Left renal pelvis (tissue), 4 donors: ENCODE data around the gene RAB3D. TPM values are rescaled to one million over a fixed set of nuclear protein-coding genes. Genes with fewer than 3 reads are reported as not detected.
A peak's percentile ranks its signal among the peaks of the same experiment; 100 is the strongest.
"Not testable (repeated sequence)": the region's sequence is repeated elsewhere in the genome, so short reads cannot be mapped to it uniquely, and the experiment has no call there.

Experiments used
- DNase-seq, 4 donors: peaks; one replicate each; pipeline ENCODE4 v3.0.0-alpha.2; 2013; ENCODE audit warnings: low read depth in 4 of 4, low spot score in 3 of 4
- polyA plus RNA-seq, 4 donors: library from polyadenylated mRNA; unstranded; fragments of 120-200 nt; gene quantifications; one replicate each; pipeline ENCODE4 v1.2.1, GENCODE V29; 2013; ENCODE audit not compliant: insufficient read length in 4 of 4

The RAB3D gene, protein sequence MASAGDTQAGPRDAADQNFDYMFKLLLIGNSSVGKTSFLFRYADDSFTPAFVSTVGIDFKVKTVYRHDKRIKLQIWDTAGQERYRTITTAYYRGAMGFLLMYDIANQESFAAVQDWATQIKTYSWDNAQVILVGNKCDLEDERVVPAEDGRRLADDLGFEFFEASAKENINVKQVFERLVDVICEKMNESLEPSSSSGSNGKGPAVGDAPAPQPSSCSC
- 10 to 100 TPM in 3 of 4 donors, 1 to 10 TPM in 1; 8.6 to 18.4 (median 17.0) TPM for polyA plus RNA-seq

DNA sequence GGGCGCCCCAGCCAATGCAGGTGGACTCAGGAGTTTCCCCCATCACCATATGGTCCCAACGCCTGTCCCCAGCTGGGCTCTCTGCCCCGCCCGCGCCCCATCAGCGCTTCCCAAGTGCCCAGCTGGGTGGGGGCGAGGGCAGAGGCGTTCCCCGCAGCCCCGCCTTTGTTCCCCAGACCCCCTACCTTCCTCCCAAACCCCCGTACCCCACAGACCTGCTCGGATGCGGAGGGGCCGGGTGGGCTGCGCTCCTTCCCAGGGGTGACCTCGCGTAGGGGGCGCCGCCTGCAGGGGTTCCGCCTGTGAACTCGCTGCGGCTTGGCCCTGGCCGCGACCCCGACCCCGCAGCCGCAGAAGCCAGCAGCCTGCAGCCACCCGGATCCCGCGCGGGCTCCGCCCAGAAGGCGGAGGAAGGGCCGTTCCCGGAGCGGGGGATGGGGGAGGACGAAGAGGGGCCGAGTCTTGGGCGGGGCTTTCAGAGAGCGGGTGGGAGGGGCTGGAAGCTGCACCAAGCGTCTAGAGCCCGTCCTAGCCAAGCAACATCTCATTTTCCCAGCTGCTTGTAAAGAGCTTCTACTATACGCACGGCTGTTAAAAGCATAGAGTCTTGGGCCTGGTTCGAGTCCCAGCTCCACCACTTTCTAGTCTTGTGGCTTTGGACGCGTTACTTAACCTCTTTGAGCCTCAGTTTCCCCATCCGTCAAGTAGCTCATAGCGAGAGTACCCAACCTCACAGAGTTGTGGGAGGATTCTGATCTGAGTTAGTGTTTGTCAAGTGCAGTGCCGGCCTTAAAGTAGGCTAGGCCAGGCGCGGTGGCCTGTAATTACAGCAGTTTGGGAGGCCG, at the start of gene RAB3D:
RAB3D (minus strand) TSS at position 404 of the 845 bp plus-strand sequence. CDS start 2,258 bp downstream, outside the sequence.
- DNase-seq: peak; percentile 75 to 84 (median 80)

- no peak for DNase-seq
Observed at GRCh38 chr19:11387162-11388034, 47.9 kb upstream of the RAB3D start.

GRCh38 chr19:11384778-11385129, 45.3 kb upstream of the RAB3D start:
- DNase-seq: no peak

DNA sequence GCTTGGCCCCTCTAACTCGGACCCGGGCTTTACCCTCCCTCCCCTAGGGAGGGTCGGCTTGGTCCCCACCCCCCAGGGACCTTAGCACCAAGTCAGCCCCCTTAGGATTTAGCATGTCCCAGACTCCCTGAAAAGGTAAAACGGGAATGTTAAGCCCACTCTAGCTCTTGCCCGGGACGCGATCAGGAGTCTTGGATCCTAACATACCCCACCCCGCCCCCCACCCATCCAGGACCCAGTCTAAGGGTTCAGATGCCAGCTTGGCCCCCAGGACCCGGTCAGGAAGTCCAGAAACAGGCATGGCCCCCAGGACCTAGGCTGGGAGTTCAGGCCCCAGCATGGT, 44.2 kb upstream of the RAB3D start:
- DNase-seq: no peak

DNA sequence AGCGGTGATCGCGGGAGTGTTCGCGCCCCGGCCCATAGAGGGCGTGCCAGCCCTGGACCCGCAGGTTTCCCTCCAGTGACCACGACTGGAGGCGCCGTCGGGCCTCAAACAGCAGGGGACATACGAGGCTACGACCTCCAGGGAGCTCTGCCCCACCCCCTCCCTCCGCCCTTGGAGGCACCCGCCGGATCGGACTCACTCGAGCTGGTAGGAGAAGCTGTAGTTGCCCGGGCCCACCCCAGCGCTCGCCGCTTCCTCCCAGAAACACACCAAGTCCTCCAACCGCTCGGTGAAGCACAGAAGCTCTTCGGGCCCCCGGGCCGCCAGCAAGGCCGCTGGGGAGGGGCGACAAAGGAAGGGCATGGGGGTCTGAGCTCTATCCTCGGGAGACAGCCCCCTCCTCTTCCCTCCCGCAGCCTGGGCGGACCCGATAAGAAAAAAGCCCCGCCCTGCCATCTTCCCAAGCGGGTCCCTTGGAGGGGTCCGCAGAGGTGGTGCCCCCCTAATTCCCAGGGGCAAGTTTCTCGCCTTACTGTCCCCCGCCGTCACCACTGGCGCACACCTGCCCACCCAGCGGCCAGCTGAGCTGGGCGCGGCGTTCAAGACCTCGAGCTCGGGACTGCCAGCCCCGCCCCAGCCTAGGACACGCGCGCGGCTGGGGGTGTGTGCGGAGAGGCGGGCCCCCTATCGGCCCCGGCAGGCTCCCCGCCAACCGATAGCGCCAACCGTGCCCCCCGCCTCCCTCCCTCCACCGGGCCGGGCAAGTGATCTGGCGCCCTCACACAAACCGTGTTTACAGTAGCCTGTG, 43.6 kb upstream of the RAB3D start:
- no peak for DNase-seq

DNA sequence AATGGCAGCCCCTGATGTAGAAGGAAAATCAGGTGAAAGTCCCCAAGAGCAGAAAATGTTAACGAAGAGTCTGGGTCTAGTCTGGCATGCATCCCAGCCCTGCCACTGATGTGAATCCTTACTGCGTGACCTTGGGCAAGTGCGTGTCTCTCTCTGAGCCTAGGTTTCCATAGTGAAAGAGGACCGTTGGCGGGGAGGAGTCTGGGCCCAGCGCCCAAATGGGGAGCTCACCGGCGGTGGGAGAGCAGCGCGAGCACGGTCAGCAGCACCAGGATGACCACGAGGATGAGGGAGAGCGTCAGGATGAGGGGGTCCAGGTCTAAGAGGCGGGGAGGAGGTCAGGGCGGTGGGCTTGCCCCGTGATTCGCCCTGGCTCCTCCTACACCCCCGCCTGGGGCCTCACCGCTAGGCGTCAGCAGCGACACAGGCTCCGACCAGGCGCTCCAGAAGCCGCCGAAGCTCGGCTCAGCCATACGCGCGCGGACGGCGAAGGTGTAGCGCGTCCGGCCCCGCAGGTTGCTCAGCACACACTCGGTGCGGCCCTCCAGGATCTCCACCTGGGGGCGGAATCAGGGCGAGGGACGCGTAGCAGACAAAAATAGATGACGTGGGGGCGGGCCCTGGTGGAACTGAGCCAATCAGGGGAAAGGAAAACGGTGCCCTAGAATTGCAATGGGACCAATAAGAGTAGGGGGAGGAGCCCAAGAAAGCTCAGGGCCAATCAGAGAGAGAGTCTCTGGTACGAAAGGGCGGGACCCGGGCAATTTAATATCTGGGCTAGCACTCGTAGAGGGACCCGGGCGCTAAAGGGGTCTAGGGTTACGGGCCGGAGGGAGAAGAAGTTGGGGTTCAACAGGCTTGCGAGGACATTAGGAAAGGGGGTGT, 41.4 kb upstream of the RAB3D start:
- peak; percentile 91 to 95 (median 92) for DNase-seq

DNA sequence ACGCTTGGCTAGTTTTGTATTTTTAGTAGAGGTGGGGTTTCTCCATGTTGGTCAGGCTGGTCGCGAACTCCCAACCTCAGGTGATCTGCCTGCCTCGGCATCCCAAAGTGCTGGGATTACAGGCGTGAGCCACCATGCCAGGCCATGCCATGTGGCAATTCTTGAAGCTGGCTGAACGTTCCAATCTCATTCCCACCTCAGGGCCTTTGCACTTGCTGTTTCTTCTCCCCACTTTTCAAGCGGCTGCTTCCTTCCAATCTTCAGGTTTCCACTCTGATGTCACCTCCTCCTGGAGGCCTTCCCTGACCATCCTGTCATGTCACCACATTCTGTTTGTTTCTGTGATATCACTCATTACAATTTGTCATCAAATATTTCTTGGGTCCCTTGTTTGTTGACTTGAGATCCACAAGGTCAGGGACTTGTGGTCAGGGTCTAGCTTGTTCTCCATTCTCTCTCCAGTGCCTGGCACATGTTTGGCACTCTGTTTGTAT, 40.4 kb upstream of the RAB3D start:
- no peak for DNase-seq

- not testable (repeated sequence) for DNase-seq
Observed at GRCh38 chr19:11379269-11379845, 39.9 kb upstream of the RAB3D start.

GRCh38 chr19:11378319-11379189, 39.1 kb upstream of the RAB3D start:
- no peak for DNase-seq

GRCh38 chr19:11377756-11378155, 38.3 kb upstream of the RAB3D start:
- no peak for DNase-seq

DNA sequence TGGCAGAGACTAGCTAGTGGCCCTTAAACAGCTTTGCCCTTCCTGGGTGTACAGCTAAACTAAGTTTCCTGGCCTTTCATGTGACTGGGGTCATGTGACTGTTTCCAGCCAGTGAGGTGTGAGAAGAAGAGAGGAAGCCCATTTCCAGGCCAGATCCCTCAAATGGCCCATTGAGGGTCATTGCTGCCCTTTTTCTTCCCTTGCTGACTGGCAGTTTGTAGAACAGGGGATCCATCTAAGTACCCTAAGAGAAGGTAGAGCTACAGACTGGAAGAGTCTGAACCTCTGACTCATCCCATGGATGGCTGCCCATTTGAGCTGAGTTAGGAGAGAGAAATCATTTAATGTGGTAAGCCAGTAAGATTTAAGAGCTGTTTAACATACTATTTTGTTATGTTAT, 37.8 kb upstream of the RAB3D start:
- DNase-seq: no peak

- no peak for DNase-seq
Observed at GRCh38 chr19:11375143-11375948, 35.9 kb upstream of the RAB3D start.

GRCh38 chr19:11374433-11375142, 35.1 kb upstream of the RAB3D start, which contains the start of gene SWSAP1:
Gene SWSAP1 (plus strand): TSS chr19:11374666. CDS start chr19:11374681, 15 bp downstream.
- DNase-seq: peak; percentile 98 to 99 (median 98)

GRCh38 chr19:11373885-11374432, 34.5 kb upstream of the RAB3D start:
- DNase-seq: no peak

- DNase-seq: no peak
Observed at GRCh38 chr19:11373166-11373884, 33.9 kb upstream of the RAB3D start.
